ENCODE results near the gene RABGAP1L. TPM values are rescaled to one million over a fixed set of nuclear protein-coding genes. Genes with fewer than 3 reads are reported as not detected.

Gene RABGAP1L
- polyA plus RNA-seq, 3 donors = 35.2 to 75.3 (median 63.3) TPM

GRCh38 chr1:174726880-174727585 lies 567.7 kb downstream of the RABGAP1L start:
- Histone ChIP-seq H3K4me2 (replicated peaks; ENCODE audit: extremely low read depth, low read length, poor library complexity, severe bottlenecking) (no peak overlapping the region), H3K27me3 (ENCODE audit: control insufficient read depth in 2 of 2, insufficient read depth in 2 of 2, low read length in 2 of 2) (no peaks in the 10 kb centered on the region), H3K36me3 (replicated peaks in 1 of 2; ENCODE audit: control insufficient read depth in 1 of 2, insufficient read depth in 2 of 2, low read length in 2 of 2) (no peaks in the 10 kb centered on the region), H2AFZ (ENCODE audit: insufficient read depth, low read depth, low read length, poor library complexity, severe bottlenecking) (no peak overlapping the region), H3K4me3 (replicated peaks in 1 of 3; ENCODE audit: low read depth in 2 of 3, low read length in 3 of 3) (no peak overlapping the region), H3K9me3 (replicated peaks in 1 of 2; ENCODE audit: control insufficient read depth in 1 of 2, insufficient read depth in 1 of 2, low read length in 2 of 2) (no peaks in the 10 kb centered on the region), H3K27ac (ENCODE audit: low read depth in 1 of 2, low read length in 2 of 2) (no peak overlapping the region), H3K79me2 (ENCODE audit: insufficient read depth, low read length) (no peaks in the 10 kb centered on the region), H4K20me1 (ENCODE audit: insufficient read depth, low read length) (no peaks in the 10 kb centered on the region), H3K9ac (ENCODE audit: insufficient read depth, low read length, poor library complexity, severe bottlenecking) (no peak overlapping the region), H3K4me1 (ENCODE audit: control insufficient read depth in 1 of 2, insufficient read depth in 2 of 2, low read length in 2 of 2) (no peaks in the 10 kb centered on the region)
- H3K27me3 Mint-ChIP-seq (ENCODE audit: low read depth in 3 of 3) = no peaks in the 10 kb centered on the region
- no CpG with 5 or more reads among the region's 4 CpGs for WGBS (ENCODE audit: insufficient coverage)
- H3K4me1 Mint-ChIP-seq = no peaks in the 10 kb centered on the region
- no peaks in the 10 kb centered on the region for H3K9me3 Mint-ChIP-seq
- H3K36me3 Mint-ChIP-seq = no peaks in the 10 kb centered on the region
- intact Hi-C loops (cut with micrococcal nuclease) = no loop called here
- no peak overlapping the region for H3K4me3 Mint-ChIP-seq
- DNase-seq = no peak
- TF ChIP-seq CTCF (IDR thresholded peaks at IDR 0.05) = no peak
- H3K27ac Mint-ChIP-seq = no peak overlapping the region

- H3K27me3 ChIP-seq (ENCODE audit: control insufficient read depth in 2 of 2, insufficient read depth in 2 of 2, low read length in 2 of 2) = no peaks in the 10 kb centered on the region
- Mint-ChIP-seq H3K4me3 (no peak overlapping the region), H3K36me3 (peaks cover 3 to 4% of the 10 kb centered on the region in 2 donors), H3K27me3 (ENCODE audit: low read depth in 3 of 3) (peaks cover 0 to 2% (median 0%) of the 10 kb centered on the region in 3 donors), H3K9me3 (peaks cover 3 to 9% (median 7%) of the 10 kb centered on the region in 7 donors), H3K4me1 (peaks cover 7% of the 10 kb centered on the region), H3K27ac (no peak overlapping the region)
- peaks cover 0 to 7% of the 10 kb centered on the region in 2 donors for H3K9me3 ChIP-seq (replicated peaks in 1 of 2; ENCODE audit: control insufficient read depth in 1 of 2, insufficient read depth in 1 of 2, low read length in 2 of 2)
- H2AFZ ChIP-seq (ENCODE audit: insufficient read depth, low read depth, low read length, poor library complexity, severe bottlenecking) = no peak overlapping the region
- no peak for DNase-seq
- no peaks in the 10 kb centered on the region for H4K20me1 ChIP-seq (ENCODE audit: insufficient read depth, low read length)
- no peak for TF ChIP-seq CTCF (IDR thresholded peaks at IDR 0.05)
- no peak overlapping the region for H3K9ac ChIP-seq (ENCODE audit: insufficient read depth, low read length, poor library complexity, severe bottlenecking)
- no peak overlapping the region for H3K4me2 ChIP-seq (replicated peaks; ENCODE audit: extremely low read depth, low read length, poor library complexity, severe bottlenecking)
- intact Hi-C loops (cut with micrococcal nuclease) = no loop called here
- H3K36me3 ChIP-seq (replicated peaks in 1 of 2; ENCODE audit: control insufficient read depth in 1 of 2, insufficient read depth in 2 of 2, low read length in 2 of 2) = no peaks in the 10 kb centered on the region
- no peaks in the 10 kb centered on the region for H3K79me2 ChIP-seq (ENCODE audit: insufficient read depth, low read length)
- H3K4me1 ChIP-seq (ENCODE audit: control insufficient read depth in 1 of 2, insufficient read depth in 2 of 2, low read length in 2 of 2) = no peaks in the 10 kb centered on the region
- 100% methylated on average over 1 of the region's 2 CpGs for whole genome bisulfite sequencing (ENCODE audit: insufficient coverage)
- no peak overlapping the region for H3K4me3 ChIP-seq (replicated peaks in 1 of 3; ENCODE audit: low read depth in 2 of 3, low read length in 3 of 3)
- H3K27ac ChIP-seq (ENCODE audit: low read depth in 1 of 2, low read length in 2 of 2) = no peak overlapping the region
Observed at GRCh38 chr1:174734270-174734669, 575.0 kb downstream of the RABGAP1L start.

All from CD14-positive monocyte (primary cell).